H9 (cell line): Measurements from ENCODE around the gene NPHP4. TPM values are rescaled to one million over a fixed set of nuclear protein-coding genes. Genes with fewer than 3 reads are reported as not detected.

Experiments used
- DNase-seq: peaks from one replicate; pipeline ENCODE4 v3.0.0-alpha.2; 2017
- H2AFZ ChIP-seq: one replicate; pipeline ENCODE4 v1.6.1; 2013; ENCODE audit warnings: mild to moderate bottlenecking, low read length, control low read depth, moderate library complexity
- H2AK5ac ChIP-seq: 2 replicates; pipeline ENCODE4 v1.6.1; 2013; ENCODE audit warnings: low read length, control low read depth, mixed read lengths; ENCODE audit not compliant: insufficient read length
- H2BK120ac ChIP-seq: one replicate; pipeline ENCODE4 v1.6.1; 2013; ENCODE audit warnings: low read depth, mild to moderate bottlenecking, low read length, control low read depth, inconsistent platforms; ENCODE audit not compliant: poor library complexity, severe bottlenecking
- H2BK12ac ChIP-seq: 2 replicates; pipeline ENCODE4 v1.6.1; 2013; ENCODE audit warnings: low read length, control low read depth, mixed read lengths, low read depth; ENCODE audit not compliant: insufficient read length
- H2BK15ac ChIP-seq: 2 replicates; pipeline ENCODE4 v1.6.1; 2013; ENCODE audit warnings: low read depth, low read length, control low read depth
- H2BK20ac ChIP-seq: one replicate; pipeline ENCODE4 v1.6.1; 2013; ENCODE audit warnings: low read depth, mild to moderate bottlenecking, low read length, control low read depth, inconsistent platforms; ENCODE audit not compliant: poor library complexity, severe bottlenecking
- H2BK5ac ChIP-seq: 2 replicates; pipeline ENCODE4 v1.6.1; 2013; ENCODE audit warnings: low read length, control low read depth, mixed read lengths; ENCODE audit not compliant: insufficient read length
- H3K14ac ChIP-seq: 2 replicates; pipeline ENCODE4 v1.6.1; 2013; ENCODE audit warnings: low read length, control low read depth; ENCODE audit not compliant: insufficient read depth
- H3K18ac ChIP-seq: 2 replicates; pipeline ENCODE4 v1.6.1; 2013; ENCODE audit warnings: low read depth, mild to moderate bottlenecking, mixed read lengths, low read length, control low read depth; ENCODE audit not compliant: insufficient read length
- H3K23ac ChIP-seq: 2 replicates; pipeline ENCODE4 v1.6.1; 2013; ENCODE audit warnings: low read length, control low read depth, mixed read lengths, low read depth; ENCODE audit not compliant: insufficient read length
- H3K23me2 ChIP-seq: 2 replicates; pipeline ENCODE4 v1.6.1; 2013; ENCODE audit warnings: low read depth, mild to moderate bottlenecking, mixed read lengths, low read length, control low read depth; ENCODE audit not compliant: insufficient read length, poor library complexity, severe bottlenecking
- H3K27ac ChIP-seq: 2 replicates; pipeline ENCODE4 v1.5.1; 2013; ENCODE audit warnings: low read length, control low read depth, mixed read lengths, low read depth; ENCODE audit not compliant: insufficient read length
- H3K27me3 ChIP-seq: 2 replicates; pipeline ENCODE4 v1.6.1; 2013; ENCODE audit warnings: low read length, control low read depth, inconsistent platforms; ENCODE audit not compliant: insufficient read depth
- H3K4ac ChIP-seq: 2 replicates; pipeline ENCODE4 v1.6.1; 2013; ENCODE audit warnings: low read depth, mild to moderate bottlenecking, control low read depth, inconsistent platforms, low read length, moderate library complexity
- H3K4me1 ChIP-seq: 2 replicates; pipeline ENCODE4 v1.6.1; 2013; ENCODE audit warnings: low read length, control low read depth, inconsistent platforms; ENCODE audit not compliant: insufficient read depth
- H3K4me2 ChIP-seq: 2 replicates; pipeline ENCODE4 v1.6.1; 2013; ENCODE audit warnings: low read length, control low read depth, mixed read lengths; ENCODE audit not compliant: insufficient read length, insufficient read depth
- H3K56ac ChIP-seq: 2 replicates; pipeline ENCODE4 v1.6.1; 2013; ENCODE audit warnings: low read depth, mild to moderate bottlenecking, mixed read lengths, low read length, control low read depth; ENCODE audit not compliant: insufficient read length
- H3K79me1 ChIP-seq: 2 replicates; pipeline ENCODE4 v1.6.1; 2013; ENCODE audit warnings: low read depth, mild to moderate bottlenecking, moderate library complexity, low read length, control low read depth, inconsistent platforms; ENCODE audit not compliant: insufficient read depth, poor library complexity, severe bottlenecking
- H3K79me2 ChIP-seq: 2 replicates; pipeline ENCODE4 v1.6.1; 2013; ENCODE audit warnings: low read length, control low read depth, inconsistent platforms; ENCODE audit not compliant: insufficient read depth
- H3K9ac ChIP-seq: 2 replicates; pipeline ENCODE4 v1.6.1; 2013; ENCODE audit warnings: low read length, control low read depth, mixed read lengths; ENCODE audit not compliant: insufficient read length; ENCODE audit errors: extremely low read depth
- H3K9me3 ChIP-seq: one replicate; pipeline ENCODE4 v1.6.1; 2013; ENCODE audit warnings: low read depth, low read length, inconsistent platforms; ENCODE audit not compliant: control insufficient read depth
- H3T11ph ChIP-seq: one replicate; pipeline ENCODE4 v1.6.1; 2013; ENCODE audit warnings: mild to moderate bottlenecking, low read length, control low read depth, inconsistent platforms
- H4K20me1 ChIP-seq: one replicate; pipeline ENCODE4 v1.6.1; 2013; ENCODE audit not compliant: control insufficient read depth, insufficient read length, insufficient read depth
- H4K5ac ChIP-seq: 2 replicates; pipeline ENCODE4 v1.6.1; 2013; ENCODE audit warnings: low read depth, mild to moderate bottlenecking, mixed read lengths, low read length, control low read depth; ENCODE audit not compliant: insufficient read length
- H4K8ac ChIP-seq: replicated peaks from 2 replicates; pipeline ENCODE4 v1.6.1; 2013; ENCODE audit warnings: low read length, control low read depth, mixed read lengths, low read depth; ENCODE audit not compliant: insufficient read length
- H4K91ac ChIP-seq: 2 replicates; pipeline ENCODE4 v1.6.1; 2013; ENCODE audit warnings: low read depth, mild to moderate bottlenecking, moderate library complexity, mixed read lengths, low read length, control low read depth; ENCODE audit not compliant: insufficient read length
- H3K27ac Mint-ChIP-seq, 3 experiments: 2 replicates in 2 of 3; 3 replicates in 1 of 3; pipeline ENCODE4 v1.8.0; 2020 to 2021; ENCODE audit warnings: mixed read lengths in 3 of 3, mild to moderate bottlenecking in 1 of 3, moderate library complexity in 1 of 3
- H3K27me3 Mint-ChIP-seq: 2 replicates; pipeline ENCODE4 v1.8.0; 2021; ENCODE audit warnings: low read depth, mild to moderate bottlenecking, moderate library complexity, mixed read lengths
- H3K36me3 Mint-ChIP-seq, 3 experiments: 2 replicates in 2 of 3; 3 replicates in 1 of 3; pipeline ENCODE4 v1.8.0; 2020 to 2021; ENCODE audit warnings: low read depth in 3 of 3, mixed read lengths in 3 of 3; ENCODE audit not compliant: insufficient read depth in 1 of 3
- H3K4me1 Mint-ChIP-seq, 2 experiments: 2 replicates each; pipeline ENCODE4 v1.8.0; 2020; ENCODE audit warnings: mixed read lengths in 2 of 2
- H3K4me3 Mint-ChIP-seq, 2 experiments: 2 replicates in 1 of 2; 3 replicates in 1 of 2; pipeline ENCODE4 v1.8.0; 2020 to 2021; ENCODE audit warnings: mild to moderate bottlenecking in 2 of 2, mixed read lengths in 2 of 2, moderate library complexity in 1 of 2
- H3K9me3 Mint-ChIP-seq, 2 experiments: 2 replicates in 1 of 2; 3 replicates in 1 of 2; pipeline ENCODE4 v1.8.0; 2020; ENCODE audit warnings: mild to moderate bottlenecking in 2 of 2, mixed read lengths in 2 of 2, moderate library complexity in 1 of 2
- CTCF ChIP-seq: fragments of 200-600 bp; sonication (generic); conservative IDR thresholded peaks from 3 replicates; pipeline ENCODE4 v1.8.0; 2021; ENCODE audit warnings: antibody characterized with exemption, mild to moderate bottlenecking
- WGBS: extraction: QIAGEN DNeasy Blood & Tissue Kit; methylation state at CpG from one replicate; pipeline ENCODE4 v1.1.7; 2013; ENCODE audit warnings: missing lambda C conversion rate, low lambda C conversion rate, mixed read lengths; ENCODE audit not compliant: insufficient read length; ENCODE audit errors: extremely low coverage; 5-methylcytosine and 5-hydroxymethylcytosine counted together
- total RNA-seq: library from RNA; stranded (reverse); gene quantifications from 2 replicates; pipeline ENCODE4 v1.2.1, GENCODE V29; 2021

The NPHP4 gene
- total RNA-seq, 1 experiment from 2014 or later = 17.6 TPM

GRCh38 chr1:5859766-5860165 lies 132.5 kb downstream of the NPHP4 start:
- Histone ChIP-seq H4K8ac (no peak overlapping the region), H4K20me1 (no peaks in the 10 kb centered on the region), H4K5ac (no peak overlapping the region), H2AFZ (no peak overlapping the region), H3K14ac (no peak overlapping the region; the same call in 1 of the 2 replicates), H3T11ph (no peak overlapping the region), H3K27me3 (no peaks in the 10 kb centered on the region), H3K23ac (no peak overlapping the region), H2BK12ac (no peak overlapping the region), H2BK120ac (no peak overlapping the region), H3K4me2 (no peak overlapping the region), H3K79me2 (no peaks in the 10 kb centered on the region), H3K18ac (no peak overlapping the region), H4K91ac (no peak overlapping the region), H3K9me3 (no peaks in the 10 kb centered on the region), H3K4ac (no peak overlapping the region), H2AK5ac (no peak overlapping the region), H3K27ac (no peak overlapping the region), H2BK15ac (no peak overlapping the region), H3K56ac (no peak overlapping the region), H3K4me1 (no peaks in the 10 kb centered on the region), H2BK5ac (no peak overlapping the region), H3K23me2 (no peaks in the 10 kb centered on the region), H2BK20ac (no peak overlapping the region), H3K9ac (no peak overlapping the region), H3K79me1 (no peaks in the 10 kb centered on the region)
- Mint-ChIP-seq H3K9me3 (no peaks in the 10 kb centered on the region), H3K27ac (peak overlapping the region in 2 of 3 experiments; percentile 39 to 54; a peak in 1 of 7 replicates), H3K4me1 (peaks cover 10 to 12% of the 10 kb centered on the region in 2 experiments), H3K36me3 (peaks cover 4 to 14% (median 6%) of the 10 kb centered on the region in 3 experiments; a peak in 6 of 7 replicates), H3K4me3 (no peak overlapping the region), H3K27me3 (no peaks in the 10 kb centered on the region)
- no CpG with 5 or more reads among the region's 16 CpGs for WGBS
- DNase-seq = no peak
- TF ChIP-seq CTCF = no peak
